GM12891 (cell line): Measurements from ENCODE around the gene ABCB4.

ENCODE experiments used
- PAX5 ChIP-seq: IDR thresholded peaks from 2 replicates; pipeline ENCODE4 v1.6.1; 2011; ENCODE audit warnings: low read length, moderate library complexity, mild to moderate bottlenecking; ENCODE audit not compliant: insufficient read depth, severe bottlenecking
- POLR2AphosphoS5 ChIP-seq: IDR thresholded peaks from 2 replicates; pipeline ENCODE4 v1.6.1; 2011; ENCODE audit warnings: low read depth, low read length, control low read depth

GRCh38 chr7:87447116-87447635 lies 28.3 kb downstream of the ABCB4 start:
- no peak for TF ChIP-seq PAX5
- no peak for TF ChIP-seq POLR2AphosphoS5
